ENCODE measurements around the gene KLF11.
"Not testable (repeated sequence)": the region's sequence is repeated elsewhere in the genome, so short reads cannot be mapped to it uniquely, and the experiment has no call there.

Gene KLF11

DNA sequence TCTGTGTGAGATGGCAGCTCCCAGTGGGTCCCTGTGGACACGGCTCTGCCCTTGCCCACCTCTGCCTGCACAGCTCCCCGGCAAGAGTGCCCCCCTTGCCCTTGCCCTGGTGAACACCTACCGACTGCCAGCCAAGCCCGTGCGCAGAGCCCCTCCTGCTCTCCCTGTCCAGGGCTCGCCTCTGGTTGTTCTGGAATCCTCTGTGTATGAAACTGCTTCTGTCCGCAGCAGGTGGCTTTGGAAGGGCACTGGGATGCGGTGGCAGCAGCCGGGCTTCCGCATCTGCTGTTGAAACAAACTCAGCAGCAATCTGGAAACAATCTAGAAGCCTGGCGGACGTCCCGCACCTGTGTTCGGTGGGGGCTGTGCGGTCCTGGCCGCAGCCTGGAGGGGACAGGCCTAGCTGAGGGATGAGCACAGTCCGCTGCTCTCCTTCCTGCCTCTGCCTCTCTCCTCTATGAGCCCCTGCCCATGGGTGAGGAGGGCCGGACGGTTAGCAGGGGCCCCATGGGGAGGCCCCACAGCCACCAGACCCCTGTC lies 34.0 kb upstream of the KLF11 start:
- FAIRE-seq = no peak
- DNase-seq (ENCODE audit: low spot score) = no peak

DNA sequence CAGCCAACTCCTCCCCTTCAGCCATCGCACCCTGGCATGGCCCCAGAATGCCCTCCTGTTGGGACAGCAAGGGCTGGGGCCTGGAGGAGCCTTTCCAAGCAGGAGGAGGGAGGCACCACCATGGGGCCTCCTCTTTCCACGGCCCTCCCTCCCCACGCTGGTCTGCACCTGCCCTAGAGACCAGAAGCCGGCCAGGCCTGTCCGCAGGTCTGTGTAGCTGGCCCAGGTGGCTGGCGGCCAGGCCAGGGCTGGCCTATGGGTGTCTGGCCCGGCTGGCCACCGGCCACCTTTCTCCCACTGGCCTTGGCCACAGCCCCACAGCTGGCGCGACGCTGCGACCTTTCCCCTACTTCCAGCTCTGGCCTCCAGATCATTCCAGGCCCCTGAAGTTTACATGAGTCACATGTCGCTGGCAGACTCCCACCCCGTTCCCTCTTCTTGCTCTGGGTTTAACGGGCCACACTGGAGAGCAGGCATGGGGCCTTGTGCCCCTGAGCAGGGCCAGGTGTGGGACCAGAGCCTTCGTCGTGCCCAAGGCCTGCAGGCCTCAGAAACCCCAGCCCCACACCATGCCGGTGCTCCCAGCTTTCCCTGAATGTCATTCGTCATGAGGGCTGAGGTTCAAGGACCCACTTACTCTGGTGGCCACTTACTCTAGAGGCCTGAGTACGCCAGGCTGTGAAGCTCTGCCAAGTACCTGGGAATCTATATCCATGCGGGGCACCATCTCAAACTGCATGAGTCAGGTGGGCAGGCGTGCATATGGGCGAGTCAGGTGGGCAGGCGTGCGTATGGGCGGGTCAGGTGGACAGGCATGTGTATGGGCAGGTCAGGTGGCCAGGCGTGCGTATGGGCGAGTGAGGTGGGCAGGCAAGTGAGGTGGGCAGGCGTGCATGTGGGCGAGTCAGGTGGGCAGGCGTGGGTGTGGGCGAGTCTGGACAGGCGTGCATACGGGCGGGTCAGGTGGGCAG lies 33.3 kb upstream of the KLF11 start:
- no peak for DNase-seq (ENCODE audit: low spot score)
- no peak for FAIRE-seq

DNA sequence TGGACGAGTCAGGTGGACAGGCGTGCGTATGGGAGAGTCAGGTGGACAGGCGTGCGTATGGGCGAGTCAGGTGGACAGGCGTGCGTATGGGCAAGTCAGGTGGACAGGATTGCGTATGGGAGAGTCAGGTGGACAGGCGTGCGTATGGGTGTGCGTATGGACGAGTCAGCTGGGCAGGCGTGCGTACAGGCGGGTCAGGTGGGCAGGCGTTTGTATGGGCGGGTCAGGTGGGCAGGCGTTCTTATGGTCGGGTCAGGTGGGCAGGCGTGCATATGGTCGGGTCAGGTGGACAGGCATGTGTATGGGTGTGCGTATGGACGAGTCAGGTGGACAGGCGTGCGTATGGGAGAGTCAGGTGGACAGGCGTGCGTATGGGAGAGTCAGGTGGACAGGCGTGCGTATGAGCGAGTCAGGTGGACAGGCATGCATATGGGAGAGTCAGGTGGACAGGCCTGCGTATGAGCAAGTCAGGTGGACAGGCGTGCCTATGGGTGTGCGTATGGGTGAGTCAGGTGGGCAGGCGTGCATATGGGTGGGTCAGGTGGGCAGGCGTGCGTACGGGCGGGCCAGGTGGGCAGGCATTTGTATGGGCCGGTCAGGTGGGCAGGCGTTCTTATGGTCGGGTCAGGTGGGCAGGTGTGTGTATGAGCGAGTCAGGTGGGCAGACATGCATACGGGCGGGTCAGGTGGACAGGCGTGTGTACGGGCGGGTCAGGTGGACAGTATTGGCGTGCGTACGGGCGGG lies 32.3 kb upstream of the KLF11 start:
- not testable (repeated sequence) for FAIRE-seq; DNase-seq (ENCODE audit: low spot score)

DNA sequence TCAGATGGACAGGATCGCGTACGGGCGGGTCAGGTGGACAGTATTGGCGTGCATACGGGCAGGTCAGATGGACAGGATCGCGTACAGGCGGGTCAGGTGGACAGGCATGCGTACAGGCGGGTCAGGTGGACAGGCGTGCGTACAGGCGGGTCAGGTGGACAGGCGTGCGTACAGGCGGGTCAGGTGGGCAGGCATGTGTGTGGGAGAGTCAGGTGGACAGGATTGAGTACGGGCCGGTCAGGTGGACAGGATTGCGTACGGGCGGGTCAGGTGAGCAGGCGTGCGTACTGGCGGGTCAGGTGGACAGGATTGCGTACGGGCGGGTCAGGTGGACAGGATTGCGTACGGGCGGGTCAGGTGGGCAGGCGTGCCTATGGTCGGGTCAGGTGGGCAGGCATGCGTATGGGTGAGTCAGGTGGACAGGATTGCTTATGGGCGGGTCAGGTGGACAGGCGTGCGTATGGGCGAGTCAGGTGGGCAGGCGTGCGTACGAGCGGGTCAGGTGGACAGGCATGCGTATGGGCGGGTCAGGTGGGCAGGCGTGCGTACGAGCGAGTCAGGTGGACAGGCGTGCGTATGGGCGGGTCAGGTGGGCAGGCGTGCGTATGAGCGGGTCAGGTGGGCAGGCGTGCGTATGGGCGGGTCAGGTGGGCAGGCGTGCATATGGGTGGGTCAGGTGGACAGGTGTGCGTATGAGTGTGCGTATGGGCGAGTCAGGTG lies 31.6 kb upstream of the KLF11 start:
- FAIRE-seq; DNase-seq (ENCODE audit: low spot score): not testable (repeated sequence)

DNA sequence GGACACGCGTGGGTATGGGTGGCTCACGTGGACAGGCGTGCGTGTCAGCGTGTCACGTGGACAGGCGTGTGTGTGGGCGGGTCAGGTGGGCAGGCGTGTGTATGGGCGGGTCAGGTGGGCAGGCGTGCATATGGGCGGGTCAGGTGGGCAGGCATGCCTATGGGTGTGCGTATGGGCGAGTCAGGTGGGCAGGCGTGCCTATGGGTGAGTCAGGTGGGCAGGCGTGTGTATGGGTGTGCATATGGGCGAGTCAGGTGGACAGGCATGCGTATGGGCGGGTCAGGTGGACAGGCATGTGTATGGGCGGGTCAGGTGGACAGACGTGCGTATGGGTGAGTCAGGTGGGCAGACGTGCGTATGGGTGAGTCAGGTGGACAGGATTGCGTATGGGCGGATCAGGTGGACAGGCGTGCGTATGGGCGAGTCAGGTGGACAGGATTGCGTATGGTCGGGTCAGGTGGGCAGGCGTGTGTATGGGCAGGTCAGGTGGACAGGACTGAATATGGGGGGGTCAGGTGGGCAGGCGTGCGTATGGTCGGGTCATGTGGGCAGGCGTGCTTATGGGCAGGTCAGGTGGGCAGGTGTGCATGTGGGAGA lies 30.9 kb upstream of the KLF11 start:
- FAIRE-seq; DNase-seq (ENCODE audit: low spot score): not testable (repeated sequence)

DNA sequence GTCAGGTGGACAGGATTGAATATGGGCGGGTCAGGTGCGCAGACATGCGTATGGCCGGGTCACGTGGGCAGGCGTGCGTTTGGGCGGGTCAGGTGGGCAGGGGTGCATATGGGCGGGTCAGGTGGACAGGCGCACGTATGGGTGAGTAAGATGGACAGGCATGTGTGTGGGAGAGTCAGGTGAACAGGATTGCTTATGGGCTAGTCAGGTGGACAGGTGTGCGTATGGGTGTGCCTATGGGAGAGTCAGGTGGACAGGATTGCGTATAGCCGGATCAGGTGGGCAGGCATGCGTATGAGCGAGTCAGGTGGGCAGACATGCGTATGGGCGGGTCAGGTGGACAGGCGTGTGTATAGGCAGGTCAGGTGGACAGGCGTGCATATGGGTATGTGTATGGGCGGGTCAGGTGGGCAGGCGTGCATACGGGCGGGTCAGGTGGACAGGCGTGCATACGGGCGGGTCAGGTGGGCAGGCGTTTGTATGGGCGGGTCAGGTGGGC lies 30.3 kb upstream of the KLF11 start:
- DNase-seq (ENCODE audit: low spot score) (no peak), FAIRE-seq (no peak)

DNA sequence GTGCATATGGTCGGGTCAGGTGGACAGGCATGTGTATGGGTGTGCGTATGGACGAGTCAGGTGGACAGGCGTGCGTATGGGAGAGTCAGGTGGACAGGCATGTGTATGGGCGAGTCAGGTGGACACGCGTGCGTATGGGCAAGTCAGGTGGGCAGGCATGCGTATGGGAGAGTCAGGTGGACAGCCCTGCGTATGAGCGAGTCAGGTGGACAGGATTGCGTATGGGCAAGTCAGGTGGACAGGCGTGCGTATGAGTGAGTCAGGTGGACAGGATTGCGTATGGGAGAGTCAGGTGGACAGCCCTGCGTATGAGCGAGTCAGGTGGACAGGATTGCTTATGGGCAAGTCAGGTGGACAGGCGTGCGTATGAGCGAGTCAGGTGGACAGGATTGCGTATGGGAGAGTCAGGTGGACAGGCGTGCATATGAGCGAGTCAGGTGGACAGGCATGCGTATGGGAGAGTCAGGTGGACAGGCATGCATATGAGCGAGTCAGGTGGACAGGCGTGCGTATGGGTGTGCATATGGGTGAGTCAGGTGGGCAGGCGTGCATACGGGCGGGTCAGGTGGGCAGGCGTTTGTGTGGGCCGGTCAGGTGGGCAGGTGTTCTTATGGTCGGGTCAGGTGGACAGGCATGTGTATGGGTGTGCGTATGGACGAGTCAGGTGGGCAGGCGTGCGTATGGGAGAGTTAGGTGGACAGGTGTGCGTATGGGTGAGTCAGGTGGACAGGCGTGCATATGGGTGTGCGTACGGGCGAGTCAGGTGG lies 29.5 kb upstream of the KLF11 start:
- DNase-seq (ENCODE audit: low spot score); FAIRE-seq: not testable (repeated sequence)

DNA sequence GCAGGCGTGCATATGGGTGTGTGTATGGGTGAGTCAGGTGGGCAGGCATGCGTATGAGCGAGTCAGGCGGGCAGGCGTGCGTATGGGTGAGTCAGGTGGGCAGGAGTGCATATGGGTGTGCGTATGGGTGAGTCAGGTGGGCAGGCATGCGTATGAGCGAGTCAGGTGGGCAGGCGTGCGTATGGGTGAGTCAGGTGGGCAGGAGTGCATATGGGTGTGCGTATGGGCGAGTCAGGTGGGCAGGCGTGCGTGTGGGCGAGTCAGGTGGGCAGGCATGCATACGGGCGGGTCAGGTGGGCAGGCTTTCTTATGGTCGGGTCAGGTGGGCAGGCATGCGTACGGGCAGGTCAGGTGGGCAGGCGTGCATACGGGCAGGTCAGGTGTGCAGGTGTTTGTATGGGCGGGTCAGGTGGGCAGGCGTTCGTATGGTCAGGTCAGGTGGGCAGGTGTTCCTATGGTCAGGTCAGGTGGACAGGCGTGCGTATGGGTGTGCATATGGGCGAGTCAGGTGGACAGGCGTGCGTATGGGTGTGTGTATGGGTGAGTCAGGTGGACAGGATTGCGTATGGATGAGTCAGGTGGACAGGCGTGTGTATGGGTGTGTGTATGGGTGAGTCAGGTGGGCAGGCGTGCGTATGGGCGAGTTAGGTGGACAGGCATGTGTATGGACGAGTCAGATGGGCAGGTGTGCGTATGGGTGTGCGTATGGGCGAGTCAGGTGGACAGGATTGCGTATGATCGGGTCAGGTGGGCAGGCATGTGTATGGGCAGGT lies 28.7 kb upstream of the KLF11 start:
- FAIRE-seq = no peak
- no peak for DNase-seq (ENCODE audit: low spot score)

DNA sequence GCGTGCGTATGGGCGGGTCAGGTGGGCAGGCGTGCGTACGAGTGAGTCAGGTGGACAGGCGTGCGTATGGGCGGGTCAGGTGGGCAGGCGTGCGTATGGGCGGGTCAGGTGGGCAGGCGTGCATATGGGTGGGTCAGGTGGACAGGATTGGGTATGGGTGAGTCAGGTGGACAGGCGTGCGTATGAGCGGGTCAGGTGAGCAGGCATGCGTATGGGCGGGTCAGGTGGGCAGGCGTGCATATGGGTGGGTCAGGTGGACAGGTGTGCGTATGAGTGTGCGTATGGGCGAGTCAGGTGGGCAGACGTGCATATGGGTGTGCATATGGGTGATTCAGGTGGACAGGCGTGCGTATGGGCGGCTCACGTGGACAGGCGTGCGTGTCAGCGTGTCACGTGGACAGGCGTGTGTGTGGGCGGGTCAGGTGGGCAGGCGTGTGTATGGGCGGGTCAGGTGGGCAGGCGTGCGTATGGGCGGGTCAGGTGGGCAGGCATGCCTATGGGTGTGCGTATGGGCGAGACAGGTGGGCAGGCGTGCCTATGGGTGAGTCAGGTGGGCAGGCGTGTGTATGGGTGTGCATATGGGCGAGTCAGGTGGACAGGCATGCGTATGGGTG lies 27.9 kb upstream of the KLF11 start:
- DNase-seq (ENCODE audit: low spot score); FAIRE-seq: not testable (repeated sequence)

DNA sequence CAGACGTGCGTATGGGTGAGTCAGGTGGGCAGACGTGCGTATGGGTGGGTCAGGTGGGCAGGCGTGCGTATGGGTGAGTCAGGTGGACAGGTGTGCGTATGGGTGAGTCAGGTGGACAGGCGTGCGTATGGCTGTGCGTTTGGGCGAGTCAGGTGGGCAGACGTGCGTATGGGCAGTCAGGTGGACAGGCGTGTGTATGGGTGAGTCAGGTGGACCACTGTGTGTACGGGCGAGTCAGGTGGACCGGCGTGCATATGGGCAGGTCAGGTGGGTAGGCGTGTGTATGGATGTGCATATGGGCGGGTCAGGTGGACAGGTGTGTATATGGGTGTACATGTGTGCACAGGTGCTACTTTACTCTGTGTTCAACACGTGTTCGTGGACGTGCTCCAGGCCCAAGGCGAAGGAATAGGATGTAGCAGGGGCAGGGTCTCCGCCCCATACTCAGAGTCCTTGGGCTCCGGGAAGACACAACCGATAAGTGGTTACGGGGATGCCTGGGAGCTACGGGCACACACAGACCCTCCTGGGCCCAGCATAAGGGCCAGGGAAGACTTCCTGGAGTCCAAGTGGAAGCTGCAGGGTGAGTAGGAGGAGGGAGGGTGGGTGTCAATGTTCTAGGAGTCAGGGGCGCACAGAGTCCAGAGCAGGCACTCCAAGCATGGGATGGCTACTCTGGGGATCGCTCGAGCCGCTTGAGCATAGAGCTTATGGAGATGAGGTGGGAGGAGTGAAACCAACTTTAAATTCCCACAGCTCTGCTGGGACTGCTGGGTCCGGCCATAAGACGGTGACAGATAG lies 27.1 kb upstream of the KLF11 start:
- FAIRE-seq (no peak), DNase-seq (ENCODE audit: low spot score) (no peak)

DNA sequence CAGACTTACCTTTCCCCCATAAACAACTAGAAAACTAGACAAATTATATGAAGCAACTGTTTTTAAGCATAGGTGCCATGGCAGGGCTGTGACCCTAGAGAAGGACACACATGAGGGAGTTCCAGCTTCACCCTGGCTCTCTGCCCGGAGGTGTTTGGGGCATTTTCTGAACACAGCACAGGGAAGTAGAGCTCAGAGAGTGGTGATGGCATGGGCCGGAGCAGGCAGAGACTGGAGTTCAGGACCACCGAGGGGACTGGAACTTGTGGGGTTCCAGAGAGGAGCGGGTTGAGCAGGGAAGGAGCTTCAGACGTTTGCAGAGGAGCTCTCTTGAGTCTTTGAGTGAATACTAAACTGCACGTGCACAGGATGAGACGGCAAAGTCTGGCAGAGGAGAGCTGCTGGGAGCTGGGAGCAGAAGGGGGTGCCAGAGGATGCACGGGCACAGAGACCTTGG lies 26.5 kb upstream of the KLF11 start:
- FAIRE-seq = no peak
- no peak for DNase-seq (ENCODE audit: low spot score)

DNA sequence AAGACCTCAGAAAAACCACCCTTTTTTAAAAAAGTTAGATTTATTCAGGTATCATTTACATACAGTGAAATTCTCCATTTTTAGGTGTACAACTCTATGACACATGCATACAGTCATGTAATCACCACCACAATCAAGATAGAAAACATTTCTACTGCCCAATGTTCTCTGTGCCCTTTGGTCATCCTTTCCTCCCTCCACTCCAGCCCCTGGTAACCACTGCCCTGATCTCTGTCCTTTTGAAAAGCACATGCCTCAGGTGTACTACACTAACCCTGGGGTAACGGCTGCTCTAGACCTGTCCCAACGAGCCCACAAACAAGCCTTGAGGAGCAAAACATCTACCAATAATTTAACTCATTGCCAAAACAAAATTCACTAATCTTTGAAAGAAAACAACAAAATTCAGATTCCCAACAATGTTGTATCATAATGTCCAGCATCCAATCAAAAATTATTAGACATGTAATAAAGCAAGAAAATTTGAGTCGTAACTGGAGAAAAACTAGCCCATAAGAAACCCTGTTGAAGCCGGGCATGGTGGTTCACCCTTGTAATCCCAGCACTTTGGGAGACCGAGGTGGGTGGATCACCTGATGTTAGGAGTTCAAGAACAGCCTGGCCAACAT lies 25.9 kb upstream of the KLF11 start:
- DNase-seq (ENCODE audit: low spot score) = no peak
- FAIRE-seq = no peak

DNA sequence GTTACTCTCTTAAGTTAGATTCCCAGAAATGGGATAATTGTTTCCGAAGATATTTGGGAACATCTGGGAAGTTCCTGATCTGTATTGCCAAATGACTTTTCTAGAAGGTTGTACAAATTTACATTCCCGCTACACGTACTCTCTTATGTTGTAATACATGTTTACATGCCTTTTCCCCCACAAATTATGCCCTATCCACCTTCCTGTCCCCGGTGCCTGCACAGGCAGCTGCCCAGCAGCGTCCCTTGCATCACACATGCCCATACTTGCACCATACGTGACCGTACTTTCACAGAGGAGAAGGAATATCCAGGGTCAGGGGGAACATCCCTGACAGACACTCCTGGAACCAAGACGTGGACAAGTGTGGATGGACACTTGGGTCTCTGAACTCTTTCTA lies 24.2 kb upstream of the KLF11 start:
- FAIRE-seq (no peak), DNase-seq (ENCODE audit: low spot score) (no peak)

DNA sequence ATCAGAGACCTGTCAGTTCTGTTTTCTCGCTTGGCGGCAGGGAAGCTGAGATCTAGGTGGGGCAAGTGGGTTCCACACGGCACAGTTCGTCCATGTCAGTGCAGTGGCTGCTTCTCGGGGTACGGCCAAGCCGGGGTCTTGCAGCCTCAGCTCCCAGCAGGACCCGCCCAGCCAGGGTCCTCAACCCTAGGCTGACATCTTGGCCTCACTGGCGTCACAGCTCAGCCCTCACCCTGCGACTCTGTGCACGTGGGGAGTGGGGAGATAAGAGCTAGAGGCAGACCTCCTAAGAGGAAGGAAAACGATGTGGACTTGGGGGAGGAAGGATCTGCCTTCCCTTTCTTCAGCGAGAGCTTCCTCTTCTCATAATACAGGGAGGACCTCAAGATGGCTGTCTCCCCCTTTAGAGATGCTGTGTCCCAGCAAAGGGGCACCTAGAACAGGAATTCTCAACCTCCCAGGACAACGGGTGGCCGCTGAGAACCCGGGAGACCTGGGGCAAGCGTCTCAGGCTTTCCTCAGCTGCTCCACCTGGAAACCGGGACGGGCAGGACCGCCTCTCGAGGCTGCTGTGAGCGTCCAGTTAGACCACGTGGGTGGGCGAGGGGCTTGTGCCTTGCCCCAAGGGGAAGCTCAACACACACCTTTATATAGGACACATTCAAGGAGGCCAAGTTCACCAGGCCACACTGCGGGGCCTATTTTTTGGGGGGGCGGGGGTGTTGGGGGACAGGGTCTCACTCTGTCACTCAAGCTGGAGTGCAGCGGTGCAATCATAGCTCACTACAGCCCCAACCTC lies 23.5 kb upstream of the KLF11 start:
- FAIRE-seq (no peak), DNase-seq (ENCODE audit: low spot score) (no peak)

DNA sequence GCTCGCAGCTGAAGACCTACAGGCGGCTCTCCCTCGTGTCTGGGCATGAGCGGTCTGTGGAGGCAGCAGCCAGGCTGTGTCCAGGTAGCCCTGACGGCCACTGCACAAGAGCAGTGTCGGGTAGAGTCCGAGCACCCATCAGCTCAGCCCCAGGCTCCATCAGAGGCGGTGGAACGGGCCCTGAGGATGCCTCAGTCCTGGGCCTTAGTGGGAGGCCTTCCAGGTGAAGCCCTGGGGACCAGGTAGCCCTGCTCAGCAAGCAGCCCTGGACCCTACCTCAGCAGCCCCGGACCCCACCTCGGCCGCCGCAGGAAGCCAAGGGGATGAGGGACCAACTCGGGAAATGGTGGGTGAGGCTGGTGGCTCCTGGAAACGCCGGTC lies 21.3 kb upstream of the KLF11 start:
- DNase-seq (ENCODE audit: low spot score) (no peak), FAIRE-seq (no peak)

DNA sequence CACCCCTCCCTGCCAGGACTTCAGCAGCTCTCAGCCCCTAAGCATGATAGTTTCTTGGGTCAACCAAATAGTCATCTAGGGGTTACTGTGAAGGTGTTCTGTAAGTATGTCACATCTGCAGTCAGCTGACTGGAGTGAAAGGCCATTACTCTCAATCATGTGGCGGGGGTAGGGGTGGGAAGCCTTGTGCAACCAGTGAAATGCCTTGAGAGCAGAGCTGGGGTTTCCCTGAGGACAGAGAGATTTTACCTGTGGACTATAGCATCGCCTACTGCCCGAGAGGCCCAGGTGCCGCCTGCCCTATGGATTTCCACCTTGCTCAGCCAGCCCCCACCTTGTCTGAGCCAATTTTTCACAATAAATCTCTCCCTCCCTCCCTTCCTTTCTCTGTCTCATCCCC lies 20.9 kb upstream of the KLF11 start:
- FAIRE-seq = no peak
- DNase-seq (ENCODE audit: low spot score) = no peak

Data from RCC 7860 (cell line).